Neural cell (in vitro differentiated cells): ENCODE measurements around the gene FAM124A.

Experiments
- EP300 ChIP-seq: fragments of 450-650 bp; conservative IDR thresholded peaks from 2 replicates; pipeline ENCODE4 v1.6.1; 2014; ENCODE audit warnings: antibody characterized with exemption, mild to moderate bottlenecking, moderate library complexity; ENCODE audit not compliant: poor library complexity, severe bottlenecking
- EZH2 ChIP-seq: fragments of 200-600, 300-800 bp; shearing (Covaris generic), sonication (generic); IDR thresholded peaks from 2 replicates; pipeline ENCODE4 v1.6.1; 2014; ENCODE audit warnings: antibody characterized with exemption, low read length, borderline replicate concordance, mild to moderate bottlenecking; ENCODE audit not compliant: insufficient read depth, poor library complexity, severe bottlenecking
- MXI1 ChIP-seq: fragments of 450-650 bp; conservative IDR thresholded peaks from 2 replicates; pipeline ENCODE4 v1.6.1; 2014; ENCODE audit warnings: antibody characterized with exemption, mild to moderate bottlenecking; ENCODE audit not compliant: poor library complexity, severe bottlenecking
- POLR2AphosphoS5 ChIP-seq: IDR thresholded peaks from 2 replicates; pipeline ENCODE4 v1.6.1; 2012
- RAD21 ChIP-seq: fragments of 450-650 bp; conservative IDR thresholded peaks from 2 replicates; pipeline ENCODE4 v1.6.1; 2014; ENCODE audit warnings: antibody characterized with exemption, mild to moderate bottlenecking, moderate library complexity
- SMC3 ChIP-seq: fragments of 450-650 bp; conservative IDR thresholded peaks from 2 replicates; pipeline ENCODE4 v1.6.1; 2014; ENCODE audit warnings: antibody characterized with exemption, mild to moderate bottlenecking, moderate library complexity; ENCODE audit not compliant: poor library complexity
- TAF1 ChIP-seq: IDR thresholded peaks from 2 replicates; pipeline ENCODE4 v1.6.1; 2012; ENCODE audit warnings: low read depth
- TF ChIP-seq, protein P1 (sequence below): fragments of 450-650 bp; IDR thresholded peaks from 2 replicates; pipeline ENCODE4 v1.5.1; 2014; ENCODE audit warnings: antibody characterized with exemption, mild to moderate bottlenecking, moderate library complexity; ENCODE audit not compliant: poor library complexity, severe bottlenecking
- TF ChIP-seq, protein P2 (sequence below): IDR thresholded peaks from 2 replicates; pipeline ENCODE4 v1.6.1; 2012; ENCODE audit warnings: borderline replicate concordance

DNA sequence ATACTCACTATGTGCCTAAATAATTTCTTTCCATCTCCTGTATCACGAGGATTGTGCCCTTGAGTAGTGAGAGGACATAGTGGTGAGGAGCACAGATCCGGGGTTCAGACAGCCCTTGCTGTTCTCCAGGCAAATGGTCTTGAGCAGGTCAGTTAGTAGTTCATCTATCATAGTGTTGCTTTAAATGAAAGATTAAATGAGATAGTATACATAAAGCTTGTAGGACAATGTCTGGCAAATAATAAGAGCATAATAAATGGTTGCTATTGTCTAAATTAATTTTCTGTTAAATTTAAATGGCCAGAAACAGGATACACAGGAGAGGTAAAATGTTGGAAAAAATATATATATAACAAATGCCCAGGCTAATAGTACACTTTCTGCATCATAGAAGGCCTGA lies 23.4 kb downstream of the FAM124A start:
- TF ChIP-seq, protein P1, sequence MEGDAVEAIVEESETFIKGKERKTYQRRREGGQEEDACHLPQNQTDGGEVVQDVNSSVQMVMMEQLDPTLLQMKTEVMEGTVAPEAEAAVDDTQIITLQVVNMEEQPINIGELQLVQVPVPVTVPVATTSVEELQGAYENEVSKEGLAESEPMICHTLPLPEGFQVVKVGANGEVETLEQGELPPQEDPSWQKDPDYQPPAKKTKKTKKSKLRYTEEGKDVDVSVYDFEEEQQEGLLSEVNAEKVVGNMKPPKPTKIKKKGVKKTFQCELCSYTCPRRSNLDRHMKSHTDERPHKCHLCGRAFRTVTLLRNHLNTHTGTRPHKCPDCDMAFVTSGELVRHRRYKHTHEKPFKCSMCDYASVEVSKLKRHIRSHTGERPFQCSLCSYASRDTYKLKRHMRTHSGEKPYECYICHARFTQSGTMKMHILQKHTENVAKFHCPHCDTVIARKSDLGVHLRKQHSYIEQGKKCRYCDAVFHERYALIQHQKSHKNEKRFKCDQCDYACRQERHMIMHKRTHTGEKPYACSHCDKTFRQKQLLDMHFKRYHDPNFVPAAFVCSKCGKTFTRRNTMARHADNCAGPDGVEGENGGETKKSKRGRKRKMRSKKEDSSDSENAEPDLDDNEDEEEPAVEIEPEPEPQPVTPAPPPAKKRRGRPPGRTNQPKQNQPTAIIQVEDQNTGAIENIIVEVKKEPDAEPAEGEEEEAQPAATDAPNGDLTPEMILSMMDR: no peak
- TF ChIP-seq EZH2 (no peak), POLR2AphosphoS5 (no peak), EP300 (no peak), RAD21 (no peak), SMC3 (no peak), TAF1 (no peak), MXI1 (no peak)
- TF ChIP-seq, protein P2, sequence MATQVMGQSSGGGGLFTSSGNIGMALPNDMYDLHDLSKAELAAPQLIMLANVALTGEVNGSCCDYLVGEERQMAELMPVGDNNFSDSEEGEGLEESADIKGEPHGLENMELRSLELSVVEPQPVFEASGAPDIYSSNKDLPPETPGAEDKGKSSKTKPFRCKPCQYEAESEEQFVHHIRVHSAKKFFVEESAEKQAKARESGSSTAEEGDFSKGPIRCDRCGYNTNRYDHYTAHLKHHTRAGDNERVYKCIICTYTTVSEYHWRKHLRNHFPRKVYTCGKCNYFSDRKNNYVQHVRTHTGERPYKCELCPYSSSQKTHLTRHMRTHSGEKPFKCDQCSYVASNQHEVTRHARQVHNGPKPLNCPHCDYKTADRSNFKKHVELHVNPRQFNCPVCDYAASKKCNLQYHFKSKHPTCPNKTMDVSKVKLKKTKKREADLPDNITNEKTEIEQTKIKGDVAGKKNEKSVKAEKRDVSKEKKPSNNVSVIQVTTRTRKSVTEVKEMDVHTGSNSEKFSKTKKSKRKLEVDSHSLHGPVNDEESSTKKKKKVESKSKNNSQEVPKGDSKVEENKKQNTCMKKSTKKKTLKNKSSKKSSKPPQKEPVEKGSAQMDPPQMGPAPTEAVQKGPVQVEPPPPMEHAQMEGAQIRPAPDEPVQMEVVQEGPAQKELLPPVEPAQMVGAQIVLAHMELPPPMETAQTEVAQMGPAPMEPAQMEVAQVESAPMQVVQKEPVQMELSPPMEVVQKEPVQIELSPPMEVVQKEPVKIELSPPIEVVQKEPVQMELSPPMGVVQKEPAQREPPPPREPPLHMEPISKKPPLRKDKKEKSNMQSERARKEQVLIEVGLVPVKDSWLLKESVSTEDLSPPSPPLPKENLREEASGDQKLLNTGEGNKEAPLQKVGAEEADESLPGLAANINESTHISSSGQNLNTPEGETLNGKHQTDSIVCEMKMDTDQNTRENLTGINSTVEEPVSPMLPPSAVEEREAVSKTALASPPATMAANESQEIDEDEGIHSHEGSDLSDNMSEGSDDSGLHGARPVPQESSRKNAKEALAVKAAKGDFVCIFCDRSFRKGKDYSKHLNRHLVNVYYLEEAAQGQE: no peak
